ENCODE measurements around the gene ANKEF1. TPM values are rescaled to one million over a fixed set of nuclear protein-coding genes. Genes with fewer than 3 reads are reported as not detected.

The ANKEF1 gene
- total RNA-seq, 2 experiments from 2014 or later, result 0.45 to 0.58 TPM

- H3K4me3 Mint-ChIP-seq, result no peak overlapping the region
- no peaks in the 10 kb centered on the region for H3K36me3 Mint-ChIP-seq (ENCODE audit: low read depth)
- intact Hi-C loops (cut with micrococcal nuclease), result no loop called here
- no peaks in the 10 kb centered on the region for H3K9me3 Mint-ChIP-seq
- peaks cover 15% of the 10 kb centered on the region for H3K27me3 Mint-ChIP-seq
- ChIA-PET POLR2A (no interaction called here), CTCF (interaction anchor here (0.7 to 4.6 kb wide), 3 partner anchors 12 to 101 kb away, joined by 3 to 36 read pairs (median 4); no protein-coding TSS in a partner anchor)
- no peak for TF ChIP-seq CTCF (IDR thresholded peaks at IDR 0.05)
- no peaks in the 10 kb centered on the region for H3K4me1 Mint-ChIP-seq (ENCODE audit: low read depth)
- H3K27ac Mint-ChIP-seq, result no peak overlapping the region
- ATAC-seq (no peak), DNase-seq (no peak)
Measured at GRCh38 chr20:10078403-10078802, 43.6 kb downstream of the ANKEF1 start.

GRCh38 chr20:10079964-10080363, 45.2 kb downstream of the ANKEF1 start:
- ATAC-seq, result no peak
- no peaks in the 10 kb centered on the region for H3K36me3 Mint-ChIP-seq (ENCODE audit: low read depth)
- no peak for TF ChIP-seq CTCF (IDR thresholded peaks at IDR 0.05)
- H3K9me3 Mint-ChIP-seq, result no peaks in the 10 kb centered on the region
- intact Hi-C loops (cut with micrococcal nuclease), result no loop called here
- no peak overlapping the region for H3K27ac Mint-ChIP-seq
- no peak overlapping the region for H3K4me3 Mint-ChIP-seq
- POLR2A ChIA-PET, result no interaction called here
- DNase-seq, result no peak
- peaks cover 9% of the 10 kb centered on the region for H3K27me3 Mint-ChIP-seq
- no peaks in the 10 kb centered on the region for H3K4me1 Mint-ChIP-seq (ENCODE audit: low read depth)
- CTCF ChIA-PET, result interaction anchor here (0.7 to 4.6 kb wide), 2 partner anchors 11 to 42 kb away, joined by 3 to 36 read pairs; no protein-coding TSS in a partner anchor

GRCh38 chr20:10080574-10080973, 45.8 kb downstream of the ANKEF1 start:
- no peak overlapping the region for H3K4me3 Mint-ChIP-seq
- DNase-seq, result no peak
- H3K27me3 Mint-ChIP-seq, result peaks cover 7% of the 10 kb centered on the region
- no peaks in the 10 kb centered on the region for H3K9me3 Mint-ChIP-seq
- POLR2A ChIA-PET, result no interaction called here
- no peaks in the 10 kb centered on the region for H3K36me3 Mint-ChIP-seq (ENCODE audit: low read depth)
- no peak overlapping the region for H3K27ac Mint-ChIP-seq
- CTCF ChIA-PET, result interaction anchor here (4.6 kb wide), 1 partner anchor 10 kb away, joined by 36 read pairs; no protein-coding TSS in a partner anchor
- intact Hi-C loops (cut with micrococcal nuclease), result no loop called here
- H3K4me1 Mint-ChIP-seq (ENCODE audit: low read depth), result no peaks in the 10 kb centered on the region
- no peak for TF ChIP-seq CTCF (IDR thresholded peaks at IDR 0.05)
- ATAC-seq, result no peak

- peaks cover 2% of the 10 kb centered on the region for H3K27me3 Mint-ChIP-seq
- ATAC-seq (no peak), DNase-seq (no peak)
- ChIA-PET CTCF (interaction anchor here (0.7 to 6.2 kb wide), 17 partner anchors 9 to 473 kb away, joined by 3 to 88 read pairs (median 4); no protein-coding TSS in a partner anchor), POLR2A (no interaction called here)
- H3K4me1 Mint-ChIP-seq (ENCODE audit: low read depth), result no peaks in the 10 kb centered on the region
- no peaks in the 10 kb centered on the region for H3K9me3 Mint-ChIP-seq
- intact Hi-C loops (cut with micrococcal nuclease), result loop anchor here (2.0 to 5.0 kb wide), 2 partner anchors 111 to 473 kb away; no protein-coding TSS in a partner anchor
- no peak overlapping the region for H3K27ac Mint-ChIP-seq
- H3K4me3 Mint-ChIP-seq, result no peak overlapping the region
- TF ChIP-seq CTCF (IDR thresholded peaks at IDR 0.05), result no peak
- no peaks in the 10 kb centered on the region for H3K36me3 Mint-ChIP-seq (ENCODE audit: low read depth)
Measured at GRCh38 chr20:10089871-10090587, 55.2 kb downstream of the ANKEF1 start.

GRCh38 chr20:10090588-10091166, 55.9 kb downstream of the ANKEF1 start:
- ChIA-PET CTCF (interaction anchor here (0.7 to 6.2 kb wide), 17 partner anchors 9 to 473 kb away, joined by 3 to 88 read pairs (median 4); no protein-coding TSS in a partner anchor), POLR2A (no interaction called here)
- Mint-ChIP-seq H3K9me3 (no peaks in the 10 kb centered on the region), H3K36me3 (ENCODE audit: low read depth) (no peaks in the 10 kb centered on the region), H3K27ac (no peak overlapping the region), H3K4me1 (ENCODE audit: low read depth) (no peaks in the 10 kb centered on the region), H3K27me3 (peaks cover 2% of the 10 kb centered on the region), H3K4me3 (no peak overlapping the region)
- intact Hi-C loops (cut with micrococcal nuclease), result loop anchor here (2.0 to 5.0 kb wide), 2 partner anchors 112 to 473 kb away; no protein-coding TSS in a partner anchor
- ATAC-seq, result peak; percentile 49
- TF ChIP-seq CTCF (IDR thresholded peaks at IDR 0.05), result peak; percentile 55
- peak; percentile 19 for DNase-seq

All from activated CD8-positive, alpha-beta T cell treated with anti-CD3 and anti-CD28 coated beads for 36 hours (primary cell).